ENCODE measurements around the gene CNTN1.

Gene CNTN1

GRCh38 chr12:40959041-40959440 lies 266.8 kb downstream of the CNTN1 start:
- Histone ChIP-seq H3K27ac (ENCODE audit: extremely low read depth, low read depth, low read length) (no peak overlapping the region), H3K4me3 (ENCODE audit: low read depth, low read length) (no peak overlapping the region), H3K36me3 (ENCODE audit: control insufficient read depth in 2 of 2, insufficient read depth in 1 of 2, low read length in 2 of 2) (no peaks in the 10 kb centered on the region), H3K4me1 (ENCODE audit: control insufficient read depth, insufficient read depth, low read length) (peaks cover 8% of the 10 kb centered on the region; the same call in 1 of the 2 replicates), H3K9me3 (ENCODE audit: control insufficient read depth, insufficient read depth, low read depth, low read length) (no peaks in the 10 kb centered on the region)
- ChIA-PET POLR2A (no interaction called here), CTCF (no interaction called here)
- no peak for TF ChIP-seq ZNF530 (tag by site-specific recombination; IDR thresholded peaks at IDR 0.05; ENCODE audit: low read depth)
- TF ChIP-seq GLI2 (tag by site-specific recombination; IDR thresholded peaks at IDR 0.05; ENCODE audit: borderline replicate concordance, low read depth), result no peak
- TF ChIP-seq ZNF449 (tag by site-specific recombination; IDR thresholded peaks at IDR 0.05), result no peak
- no peak for TF ChIP-seq ZSCAN5A (tag by site-specific recombination; IDR thresholded peaks at IDR 0.05)
- TF ChIP-seq ZBTB21 (tag by site-specific recombination; IDR thresholded peaks at IDR 0.05), result no peak
- no peak for TF ChIP-seq PBX3 (CRISPR knock-in tag; IDR thresholded peaks at IDR 0.05)
- TF ChIP-seq ZNF426 (tag by site-specific recombination; IDR thresholded peaks at IDR 0.05), result no peak
- no peak for TF ChIP-seq PRDM10 (tag by site-specific recombination; IDR thresholded peaks at IDR 0.05)
- no peak for TF ChIP-seq KLF9 (tag by site-specific recombination; IDR thresholded peaks at IDR 0.05; ENCODE audit: low read depth)
- TF ChIP-seq REPIN1 (tag by site-specific recombination; IDR thresholded peaks at IDR 0.05; ENCODE audit: low read depth), result no peak
- no peak for TF ChIP-seq ZSCAN4 (tag by site-specific recombination; IDR thresholded peaks at IDR 0.05)
- no peak for TF ChIP-seq ZNF571 (tag by site-specific recombination; IDR thresholded peaks at IDR 0.05)
- TF ChIP-seq GLIS1 (tag by site-specific recombination; IDR thresholded peaks at IDR 0.05), result no peak
- no peak for TF ChIP-seq SP7 (tag by site-specific recombination; IDR thresholded peaks at IDR 0.05)
- TF ChIP-seq ZNF664 (tag by site-specific recombination; IDR thresholded peaks at IDR 0.05), result no peak
- TF ChIP-seq OVOL3 (tag by site-specific recombination; IDR thresholded peaks at IDR 0.05), result no peak
- no peak for TF ChIP-seq ZNF280D (tag by site-specific recombination; IDR thresholded peaks at IDR 0.05)
- no peak for TF ChIP-seq ATF2 (tag by site-specific recombination; IDR thresholded peaks at IDR 0.05; ENCODE audit: low read depth)
- no peak for TF ChIP-seq ZNF747 (tag by site-specific recombination; IDR thresholded peaks at IDR 0.05)

Data from HEK293 (cell line).